Measurements from ENCODE around the gene SLC17A7. TPM values are rescaled to one million over a fixed set of nuclear protein-coding genes. Genes with fewer than 3 reads are reported as not detected.

The SLC17A7 gene
- total and polyA plus RNA-seq, 2 of the 4 experiments (the other 2 are of a cell fraction): 0.03 TPM; not detected in 1

DNA sequence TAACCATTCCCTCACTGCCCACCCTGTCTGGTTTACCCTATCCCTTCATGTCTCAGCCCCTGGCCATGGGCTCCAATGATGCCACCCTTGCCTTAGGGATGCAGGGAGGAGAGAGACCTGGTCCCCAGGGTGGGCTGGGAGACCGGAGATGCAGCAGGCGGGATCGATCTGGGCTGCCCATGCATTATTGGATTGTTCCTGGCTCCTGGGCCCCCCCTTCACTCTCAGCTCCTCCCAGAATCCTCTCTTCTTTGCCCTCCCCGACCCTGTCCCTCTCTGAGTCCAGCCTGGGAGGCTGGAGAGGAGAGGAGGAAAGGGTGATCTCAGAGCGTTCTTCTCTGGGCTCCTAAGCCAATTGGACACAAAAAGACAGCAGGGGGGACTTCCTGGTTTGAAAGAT is 47.4 kb downstream of the SLC17A7 start:
- no peak overlapping the region for H3K9ac ChIP-seq (ENCODE audit: low read depth, low read length)
- in situ Hi-C loops (cut with MboI; ENCODE audit: low sequenced_read_pairs): loop anchor here (10.0 kb wide), 1 partner anchor 51 kb away; the partner anchor contains the start of gene SLC17A7
- BruUV-seq (replicated peaks): no TSS peak

More for the DNA sequence above, 47.4 kb downstream of the SLC17A7 start:
- no peak overlapping the region for H3K14ac ChIP-seq (replicated peaks; ENCODE audit: low read depth, low read length)
- no peak overlapping the region for H2AFZ ChIP-seq (replicated peaks; ENCODE audit: low read length, poor library complexity)
- no peak overlapping the region for H4K8ac ChIP-seq (ENCODE audit: low read depth in 2 of 2, low read length in 2 of 2)
- H3K23ac ChIP-seq (ENCODE audit: low read depth, low read length): no peak overlapping the region
- H3K4me1 ChIP-seq (ENCODE audit: control insufficient read depth, insufficient read depth, low read length): no peaks in the 10 kb centered on the region
- POLR2A ChIA-PET (ENCODE audit: unreplicated experiment): interaction anchor here (1.2 kb wide), 1 partner anchor 59 kb away, joined by 3 read pairs; the partner anchor contains the start of gene ALDH16A1
- no peak overlapping the region for H2BK120ac ChIP-seq (ENCODE audit: low read depth, low read length)
- H3K27ac ChIP-seq (ENCODE audit: insufficient read depth, low read length): no peak overlapping the region
- TF ChIP-seq CHD1 (IDR thresholded peaks at IDR 0.05; ENCODE audit: low read depth, low read length) (no peak), MAZ (IDR thresholded peaks at IDR 0.05; ENCODE audit: borderline replicate concordance, low read depth, low read length) (no peak), POLR2A (IDR thresholded peaks at IDR 0.05; ENCODE audit: low read depth, low read length) (no peak), FOS (IDR thresholded peaks at IDR 0.05; ENCODE audit: low read depth, low read length) (no peak), RAD21 (IDR thresholded peaks at IDR 0.05; ENCODE audit: low read length) (no peak)
- TF ChIP-seq, protein P1, sequence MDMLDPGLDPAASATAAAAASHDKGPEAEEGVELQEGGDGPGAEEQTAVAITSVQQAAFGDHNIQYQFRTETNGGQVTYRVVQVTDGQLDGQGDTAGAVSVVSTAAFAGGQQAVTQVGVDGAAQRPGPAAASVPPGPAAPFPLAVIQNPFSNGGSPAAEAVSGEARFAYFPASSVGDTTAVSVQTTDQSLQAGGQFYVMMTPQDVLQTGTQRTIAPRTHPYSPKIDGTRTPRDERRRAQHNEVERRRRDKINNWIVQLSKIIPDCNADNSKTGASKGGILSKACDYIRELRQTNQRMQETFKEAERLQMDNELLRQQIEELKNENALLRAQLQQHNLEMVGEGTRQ (IDR thresholded peaks at IDR 0.05; ENCODE audit: low read depth, low read length): no peak
- TF ChIP-seq, protein P2, sequence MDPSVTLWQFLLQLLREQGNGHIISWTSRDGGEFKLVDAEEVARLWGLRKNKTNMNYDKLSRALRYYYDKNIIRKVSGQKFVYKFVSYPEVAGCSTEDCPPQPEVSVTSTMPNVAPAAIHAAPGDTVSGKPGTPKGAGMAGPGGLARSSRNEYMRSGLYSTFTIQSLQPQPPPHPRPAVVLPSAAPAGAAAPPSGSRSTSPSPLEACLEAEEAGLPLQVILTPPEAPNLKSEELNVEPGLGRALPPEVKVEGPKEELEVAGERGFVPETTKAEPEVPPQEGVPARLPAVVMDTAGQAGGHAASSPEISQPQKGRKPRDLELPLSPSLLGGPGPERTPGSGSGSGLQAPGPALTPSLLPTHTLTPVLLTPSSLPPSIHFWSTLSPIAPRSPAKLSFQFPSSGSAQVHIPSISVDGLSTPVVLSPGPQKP (IDR thresholded peaks at IDR 0.05; ENCODE audit: borderline replicate concordance, low read depth, low read length): no peak
- no peak overlapping the region for H3K18ac ChIP-seq (ENCODE audit: low read depth, low read length)
- no peaks in the 10 kb centered on the region for H3K79me1 ChIP-seq (ENCODE audit: low read depth in 1 of 2, low read length in 2 of 2)
- CTCF ChIA-PET: no interaction called here
- H2BK5ac ChIP-seq (ENCODE audit: low read depth, low read length, poor library complexity, severe bottlenecking): no peak overlapping the region
- no peak overlapping the region for H2AK5ac ChIP-seq (ENCODE audit: low read depth, low read length)
- H3K4me2 ChIP-seq (ENCODE audit: low read depth, low read length): no peak overlapping the region
- H3K56ac ChIP-seq (ENCODE audit: extremely low read depth, insufficient read depth, low read length): no peak overlapping the region
- peaks cover 59% of the 10 kb centered on the region for H3K27me3 ChIP-seq (ENCODE audit: control insufficient read depth, insufficient read depth, low read length)
- H2BK20ac ChIP-seq (ENCODE audit: low read depth, low read length): no peak overlapping the region
- ATAC-seq (ENCODE audit: low read depth): no peak
- WGBS, 2 experiments (ENCODE audit: extremely low coverage in 2 of 2, insufficient read length in 1 of 2): no CpG with 5 or more reads among the region's 5 CpGs
- no peaks in the 10 kb centered on the region for H4K20me1 ChIP-seq (ENCODE audit: insufficient read depth, low read length)
- no peak for DNase-seq
- dilution Hi-C loops (cut with HindIII; ENCODE audit: low sequenced_read_pairs, unreplicated experiment): no loop called here
- H4K5ac ChIP-seq (ENCODE audit: low read depth, low read length): no peak overlapping the region
- intact Hi-C loops (cut with micrococcal nuclease): no loop called here
- no peak overlapping the region for H4K91ac ChIP-seq (ENCODE audit: insufficient read depth, low read depth, low read length)
- no peaks in the 10 kb centered on the region for H3K9me1 ChIP-seq (ENCODE audit: insufficient read depth, low read length)
- no peaks in the 10 kb centered on the region for H3K36me3 ChIP-seq (ENCODE audit: control insufficient read depth, insufficient read depth, low read length)
- no peak overlapping the region for H2BK15ac ChIP-seq (ENCODE audit: low read depth, low read length)
- H3K4me3 ChIP-seq (ENCODE audit: insufficient read depth, low read depth, low read length): no peak overlapping the region
- no peaks in the 10 kb centered on the region for H3K9me3 ChIP-seq (ENCODE audit: control insufficient read depth, insufficient read depth, low read length)
- no peak overlapping the region for H3K4ac ChIP-seq (ENCODE audit: low read depth, low read length)
- no peak overlapping the region for H2AK9ac ChIP-seq (replicated peaks; ENCODE audit: low read depth, low read length, poor library complexity)

Data from IMR-90 (cell line).